OCI-LY7 (cell line): ENCODE results near the gene UCK1. TPM values are rescaled to one million over a fixed set of nuclear protein-coding genes. Genes with fewer than 3 reads are reported as not detected.

Experiments
- BruUV-seq: library from RNA; stranded (reverse); fragments of 400-500 nt; replicated peaks from 2 replicates; lab custom pipeline; 2021; lab: Mats Ljungman, UMichigan
- CTCF ChIA-PET: fragments of 300-600 bp; sonication (Branson Sonifier 250); formaldehyde crosslinking; loops from one replicate; lab custom pipeline; 2022; ENCODE audit warnings: antibody characterized with exemption; ENCODE audit not compliant: unreplicated experiment; lab: Charles Lee
- POLR2A ChIA-PET: fragments of 300-600 bp; sonication (Branson Sonifier 250); formaldehyde crosslinking; loops from one replicate; lab custom pipeline; 2022; ENCODE audit warnings: antibody characterized with exemption; lab: Charles Lee
- DNase-seq: peaks from one replicate; pipeline ENCODE4 v3.0.0-alpha.2; 2015; ENCODE audit warnings: low spot score
- H2AFZ ChIP-seq: fragments of 200-600 bp; sonication (generic), shearing (Covaris generic); 2 replicates; pipeline ENCODE4 v1.6.1; 2014; ENCODE audit warnings: mild to moderate bottlenecking, antibody characterized with exemption, low read length, moderate library complexity
- H3K27ac ChIP-seq: fragments of 200-600 bp; sonication (generic); 2 replicates; pipeline ENCODE4 v1.5.1; 2014; ENCODE audit warnings: mixed run types, low read depth, mild to moderate bottlenecking, moderate library complexity, low read length, inconsistent platforms; ENCODE audit not compliant: poor library complexity, severe bottlenecking
- H3K36me3 ChIP-seq: fragments of 200-600 bp; sonication (generic); 2 replicates; pipeline ENCODE4 v1.6.1; 2014; ENCODE audit warnings: mild to moderate bottlenecking, antibody characterized with exemption, low read length, moderate library complexity, mixed read lengths; ENCODE audit not compliant: insufficient read depth
- H3K4me1 ChIP-seq: fragments of 200-600 bp; sonication (generic); 2 replicates; pipeline ENCODE4 v1.5.1; 2014; ENCODE audit warnings: mild to moderate bottlenecking, low read length; ENCODE audit not compliant: insufficient read depth, poor library complexity, severe bottlenecking
- H3K4me2 ChIP-seq: fragments of 200-600 bp; sonication (generic); 2 replicates; pipeline ENCODE4 v1.6.1; 2014; ENCODE audit warnings: mild to moderate bottlenecking, low read length
- H3K4me3 ChIP-seq: fragments of 200-600 bp; sonication (generic); 2 replicates; pipeline ENCODE4 v1.5.1; 2014; ENCODE audit warnings: mild to moderate bottlenecking, low read depth, low read length; ENCODE audit not compliant: poor library complexity, severe bottlenecking
- H3K79me2 ChIP-seq: fragments of 200-600 bp; sonication (generic); 2 replicates; pipeline ENCODE4 v1.6.1; 2016; ENCODE audit warnings: low read depth, mild to moderate bottlenecking, low read length, moderate library complexity, mixed read lengths; ENCODE audit not compliant: insufficient read depth
- H3K9me2 ChIP-seq: fragments of 200-600 bp; sonication (generic); 2 replicates; pipeline ENCODE4 v1.6.1; 2016; ENCODE audit warnings: mild to moderate bottlenecking, low read length, mixed read lengths; ENCODE audit not compliant: insufficient read depth
- H3K9me3 ChIP-seq: fragments of 200-600 bp; sonication (generic); 2 replicates; pipeline ENCODE4 v1.6.1; 2014; ENCODE audit warnings: mild to moderate bottlenecking, mixed run types, low read length, mixed read lengths
- H4K20me1 ChIP-seq: fragments of 200-600 bp; sonication (generic); 2 replicates; pipeline ENCODE4 v1.6.1; 2014; ENCODE audit warnings: mild to moderate bottlenecking, antibody characterized with exemption, low read length, moderate library complexity, mixed read lengths; ENCODE audit not compliant: insufficient read depth
- CTCF ChIP-seq: fragments of 200-600 bp; sonication (generic); conservative IDR thresholded peaks from 2 replicates; pipeline ENCODE4 v1.5.1; 2014; ENCODE audit warnings: mild to moderate bottlenecking, antibody characterized with exemption, low read length, moderate library complexity, mixed read lengths
- EZH2phosphoT487 ChIP-seq: fragments of 200-600 bp; sonication (generic); IDR thresholded peaks from 2 replicates; pipeline ENCODE4 v1.6.1; 2018; ENCODE audit warnings: low read depth, borderline replicate concordance, mild to moderate bottlenecking, mixed run types, antibody characterized with exemption, low read length, moderate library complexity, mixed read lengths
- intact Hi-C: fragments of 100-400 bp; cut with micrococcal nuclease; formaldehyde crosslinking; loops from one replicate; pipeline ENCODE4 v1.10.0; 2022; ENCODE audit not compliant: unreplicated experiment
- total RNA-seq, 2 experiments: library from RNA; depleted of rRNA in 1 of 2; stranded (reverse); fragments of >200 nt in 1 of 2; shearing (Covaris generic) in 1 of 2; gene quantifications; 2 replicates each; pipeline ENCODE4 v1.2.3, GENCODE V29; 2014 to 2022

The UCK1 gene
- total RNA-seq, 2 experiments from 2014 or later: 25.9 to 29.0 TPM

- no peaks in the 10 kb centered on the region for H3K9me3 ChIP-seq
- H3K4me2 ChIP-seq: no peak overlapping the region
- H3K4me1 ChIP-seq: no peaks in the 10 kb centered on the region
- no peaks in the 10 kb centered on the region for H4K20me1 ChIP-seq
- no peak for DNase-seq
- no peaks in the 10 kb centered on the region for H3K79me2 ChIP-seq
- H2AFZ ChIP-seq: no peak overlapping the region
- no peak overlapping the region for H3K27ac ChIP-seq
- intact Hi-C loops: no loop called here
- H3K4me3 ChIP-seq: no peak overlapping the region
- POLR2A ChIA-PET: no interaction called here
- CTCF ChIA-PET: no interaction called here
- TF ChIP-seq EZH2phosphoT487: no peak
- no peak for TF ChIP-seq CTCF
- BruUV-seq: no TSS peak
- no peaks in the 10 kb centered on the region for H3K9me2 ChIP-seq
- H3K36me3 ChIP-seq: peaks cover 100% of the 10 kb centered on the region
Measured at GRCh38 chr9:131491001-131491710, 39.9 kb downstream of the UCK1 start.

- no TSS peak for BruUV-seq
- H3K4me3 ChIP-seq: no peak overlapping the region
- no peaks in the 10 kb centered on the region for H3K9me3 ChIP-seq
- no peak for DNase-seq
- peaks cover 100% of the 10 kb centered on the region for H3K36me3 ChIP-seq
- ChIA-PET CTCF (no interaction called here), POLR2A (no interaction called here)
- no peaks in the 10 kb centered on the region for H3K79me2 ChIP-seq
- H3K4me2 ChIP-seq: no peak overlapping the region
- intact Hi-C loops: no loop called here
- no peak overlapping the region for H2AFZ ChIP-seq
- no peak for TF ChIP-seq EZH2phosphoT487
- TF ChIP-seq CTCF: no peak
- H3K4me1 ChIP-seq: no peaks in the 10 kb centered on the region
- no peak overlapping the region for H3K27ac ChIP-seq
- H4K20me1 ChIP-seq: no peaks in the 10 kb centered on the region
- H3K9me2 ChIP-seq: no peaks in the 10 kb centered on the region
Measured at GRCh38 chr9:131490514-131490913, 40.5 kb downstream of the UCK1 start.

GRCh38 chr9:131487621-131488031, 43.4 kb downstream of the UCK1 start:
- ChIA-PET POLR2A (interaction anchor here (0.7 kb wide), 1 partner anchor 144 kb away, joined by 3 read pairs; no protein-coding TSS in a partner anchor), CTCF (no interaction called here)
- Histone ChIP-seq H3K4me2 (no peak overlapping the region), H3K79me2 (no peaks in the 10 kb centered on the region), H3K36me3 (peaks cover 100% of the 10 kb centered on the region), H3K9me3 (no peaks in the 10 kb centered on the region), H3K9me2 (no peaks in the 10 kb centered on the region), H2AFZ (no peak overlapping the region), H3K27ac (no peak overlapping the region), H3K4me1 (no peaks in the 10 kb centered on the region), H3K4me3 (no peak overlapping the region), H4K20me1 (no peaks in the 10 kb centered on the region)
- TF ChIP-seq CTCF (no peak), EZH2phosphoT487 (no peak)
- BruUV-seq: no TSS peak
- DNase-seq: no peak
- intact Hi-C loops: no loop called here
